GM23248 (cell line): ENCODE measurements around the gene MOB3B.

Experiments used
- EZH2 ChIP-seq: fragments of 200-600 bp; sonication (generic); IDR thresholded peaks from 2 replicates; pipeline ENCODE4 v1.6.1; 2018; ENCODE audit warnings: antibody characterized with exemption, mild to moderate bottlenecking; ENCODE audit not compliant: insufficient read depth, poor library complexity, severe bottlenecking
- EZH2phosphoT487 ChIP-seq: fragments of 200-600 bp; sonication (generic); IDR thresholded peaks from 2 replicates; pipeline ENCODE4 v1.6.1; 2018; ENCODE audit warnings: antibody characterized with exemption, moderate library complexity, mild to moderate bottlenecking, low read depth; ENCODE audit not compliant: insufficient read depth

DNA sequence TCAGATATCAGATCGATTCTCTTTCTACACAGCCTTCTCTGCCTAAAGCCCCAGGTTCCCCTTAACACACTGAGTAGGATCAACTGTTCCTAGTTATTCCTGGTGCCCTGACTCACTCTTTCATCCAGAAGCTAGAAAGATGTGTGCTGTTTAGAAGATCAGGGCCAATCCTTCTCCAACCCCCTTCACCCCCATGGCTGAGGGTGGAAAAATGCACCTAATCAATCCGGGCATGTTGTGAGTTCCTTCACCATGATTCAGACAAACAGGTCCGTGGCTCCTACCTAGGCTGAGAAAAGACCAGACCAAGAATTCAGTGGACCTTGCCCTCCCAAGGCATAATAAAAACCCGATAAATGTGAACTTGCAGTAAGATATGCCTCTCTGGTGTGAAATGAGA, 147.3 kb downstream of the MOB3B start:
- TF ChIP-seq EZH2 (no peak), EZH2phosphoT487 (no peak)
